HG02870 (cell line): ENCODE measurements around the gene EML4.
A peak's percentile ranks its signal among the peaks of the same experiment; 100 is the strongest.

Experiments used
- ATAC-seq: cut with Tn5 transposase; IDR thresholded peaks from one replicate; pipeline ENCODE4 v1.9.1; 2021; ENCODE audit warnings: mild to moderate bottlenecking, moderate library complexity; ENCODE audit not compliant: unreplicated experiment

Gene EML4

DNA sequence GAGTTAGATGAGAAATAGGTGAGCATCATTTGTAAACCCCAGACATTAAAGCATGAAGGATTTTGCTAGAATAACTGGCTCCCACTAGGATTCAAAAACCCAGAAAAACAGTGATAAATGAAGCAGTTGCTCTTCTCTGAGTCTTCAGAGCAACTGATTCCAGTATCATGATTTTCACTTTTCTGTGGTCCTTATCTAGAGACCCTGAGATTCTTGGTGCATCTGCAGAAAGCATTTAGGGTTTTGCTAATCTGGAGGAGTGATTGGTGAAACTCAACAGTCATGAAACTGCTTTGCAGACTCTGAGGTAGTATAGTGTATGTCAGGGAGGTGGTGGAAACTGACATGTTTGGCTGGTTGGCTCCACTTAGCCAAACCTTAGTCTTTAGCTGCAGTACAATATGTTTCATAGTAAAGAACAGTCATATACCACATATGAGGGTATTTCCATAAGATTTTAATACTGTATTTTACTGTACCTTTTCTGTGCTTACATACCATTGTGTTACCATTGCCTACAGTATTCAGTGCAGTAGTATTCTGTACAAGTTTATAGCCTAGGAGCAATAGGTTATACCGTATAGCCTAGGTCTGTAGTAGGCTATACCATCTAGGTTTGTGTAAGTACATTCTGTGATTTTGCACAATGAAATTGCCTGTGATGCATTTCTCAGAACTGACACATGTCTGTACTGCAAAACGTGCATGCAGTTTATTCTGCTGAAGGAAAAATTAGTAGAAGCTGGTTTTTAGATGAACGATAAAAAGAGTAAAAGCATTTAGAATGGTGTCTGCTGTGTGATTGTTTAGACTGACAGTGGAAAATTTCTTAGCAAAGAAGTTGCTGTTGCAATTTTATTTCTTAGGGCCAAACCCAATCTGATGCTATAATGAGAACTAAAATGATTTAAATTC lies 23.8 kb downstream of the EML4 start:
- ATAC-seq = peak; percentile 87

DNA sequence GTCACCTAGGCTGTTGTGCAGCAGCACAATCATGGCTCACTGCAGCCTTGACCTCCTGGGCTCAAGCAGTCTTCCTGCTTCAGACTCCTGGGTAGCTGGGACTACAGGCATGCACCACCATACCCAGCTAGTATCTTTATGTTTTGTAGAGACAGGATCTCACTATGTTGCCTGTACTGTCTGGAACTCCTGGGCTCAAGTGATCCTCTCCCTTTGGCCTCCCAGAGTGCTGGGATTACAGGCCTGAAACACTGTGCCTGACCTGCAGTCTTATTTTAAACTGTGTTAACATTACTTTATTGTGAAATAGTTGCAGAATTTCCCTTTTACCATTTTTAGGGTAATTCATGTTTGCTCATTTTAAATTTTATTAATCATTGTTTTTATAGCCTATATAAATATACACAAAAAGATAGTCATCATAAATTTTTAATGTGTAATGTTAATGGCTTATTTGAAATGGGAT lies 24.6 kb downstream of the EML4 start:
- ATAC-seq = no peak

DNA sequence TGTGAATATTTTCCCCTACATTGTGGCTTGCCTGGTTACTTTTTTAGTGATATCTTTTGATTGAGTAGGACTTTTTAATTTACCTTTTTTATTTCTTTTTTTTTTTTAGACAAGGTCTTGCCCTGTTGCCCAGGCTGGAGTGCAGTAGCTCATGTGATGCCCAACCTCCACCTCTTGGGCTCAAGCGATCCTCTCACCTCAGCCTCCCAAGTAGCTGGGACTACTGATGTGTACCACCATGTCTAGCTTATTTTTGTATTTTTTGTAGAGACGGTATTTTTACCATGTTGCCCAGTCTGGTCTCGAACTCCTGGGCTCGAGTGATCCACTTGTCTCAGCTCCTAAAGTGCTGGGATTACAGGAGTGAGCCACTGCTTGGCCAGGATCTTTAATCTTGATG lies 25.3 kb downstream of the EML4 start:
- ATAC-seq = no peak

DNA sequence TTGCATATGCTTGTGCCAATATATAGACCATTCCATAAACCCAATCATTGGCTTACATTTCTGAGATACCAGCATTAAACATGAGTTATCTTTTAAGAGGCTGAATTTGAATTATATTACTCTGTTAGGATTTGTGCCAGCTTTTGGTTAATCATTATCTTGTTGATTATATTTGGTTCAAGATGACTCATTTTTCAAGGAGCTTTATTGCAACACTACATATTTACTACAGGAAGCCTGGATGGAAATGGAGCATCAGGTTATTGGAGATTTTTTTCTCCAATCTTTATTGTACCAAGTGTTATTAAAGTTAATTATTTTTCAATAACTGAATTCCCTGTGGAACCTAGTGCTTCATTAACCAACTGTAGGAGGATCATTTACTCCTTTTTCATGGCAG lies 26.4 kb downstream of the EML4 start:
- ATAC-seq = no peak

DNA sequence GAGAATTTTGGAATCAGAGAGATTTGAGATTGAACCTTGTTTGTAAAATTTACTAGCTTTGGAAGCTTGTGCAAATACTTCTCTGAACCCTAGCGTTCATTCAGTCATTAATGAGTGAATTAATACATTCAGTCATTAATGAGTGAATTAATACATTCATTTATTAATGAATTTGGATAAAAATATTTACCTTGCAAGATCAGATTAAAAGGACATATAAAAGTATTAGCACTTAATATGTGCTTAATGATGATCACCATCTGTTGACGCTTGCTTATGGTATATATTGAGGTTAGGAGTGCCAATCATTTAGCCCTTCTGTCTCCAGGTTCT lies 26.9 kb downstream of the EML4 start:
- no peak for ATAC-seq

DNA sequence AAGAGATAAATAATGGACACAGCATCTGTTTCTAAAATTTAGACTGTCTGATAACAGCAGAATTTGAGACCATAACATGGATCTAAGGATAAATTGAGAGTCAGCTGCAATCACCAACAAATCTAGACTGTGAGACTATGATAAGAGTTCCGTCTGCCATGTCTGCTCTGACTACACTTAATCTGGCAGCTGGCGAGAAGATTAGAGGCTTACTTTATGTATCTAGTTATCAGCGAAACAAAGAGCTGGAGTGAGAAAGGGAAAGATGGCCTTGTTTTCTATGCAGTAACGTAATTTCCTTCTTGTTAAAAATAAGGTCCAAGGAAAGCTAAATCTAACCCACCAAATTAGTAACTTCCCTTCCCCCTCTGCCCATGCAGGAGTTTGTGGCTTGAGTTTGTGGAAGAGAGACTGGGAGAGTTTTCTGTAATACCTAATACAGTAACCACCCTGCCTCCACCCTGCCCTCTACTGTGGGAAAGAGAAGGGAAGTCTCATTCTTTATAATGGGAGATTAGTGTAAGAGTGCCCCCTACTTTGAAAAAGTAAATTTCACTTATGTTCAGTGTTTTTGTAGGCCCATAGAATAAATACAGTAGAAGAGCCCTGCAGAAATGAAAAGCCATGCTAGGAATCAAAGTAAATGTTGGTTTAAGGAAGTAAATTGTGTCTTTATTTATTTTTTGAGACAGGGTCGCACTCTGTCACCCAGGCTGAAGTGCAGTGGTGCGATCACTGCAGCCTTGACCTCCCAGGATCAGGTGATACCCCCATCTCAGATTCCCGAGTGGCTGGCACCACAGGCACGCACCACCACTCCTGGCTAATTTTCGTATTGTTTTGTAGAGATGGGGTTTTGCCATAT lies 27.5 kb downstream of the EML4 start:
- no peak for ATAC-seq

DNA sequence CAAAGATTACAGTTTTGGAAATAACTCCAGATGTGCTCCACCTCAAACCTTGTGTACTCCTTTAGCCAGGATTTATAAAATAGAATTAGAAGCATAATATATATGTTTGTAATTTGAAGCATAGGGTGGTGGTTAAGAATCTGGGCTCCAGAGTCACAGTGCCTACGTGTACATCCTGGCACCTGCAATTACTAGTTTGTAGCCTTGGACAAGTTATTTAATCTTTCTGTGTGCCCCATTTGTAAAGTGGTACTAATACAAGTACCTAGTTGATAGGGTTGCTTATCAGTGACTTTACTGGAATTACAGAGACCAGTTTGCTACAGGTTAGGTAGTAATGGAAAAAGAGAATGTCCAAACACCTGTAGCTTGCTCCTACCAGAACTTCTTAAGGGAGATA lies 28.6 kb downstream of the EML4 start:
- ATAC-seq = no peak

DNA sequence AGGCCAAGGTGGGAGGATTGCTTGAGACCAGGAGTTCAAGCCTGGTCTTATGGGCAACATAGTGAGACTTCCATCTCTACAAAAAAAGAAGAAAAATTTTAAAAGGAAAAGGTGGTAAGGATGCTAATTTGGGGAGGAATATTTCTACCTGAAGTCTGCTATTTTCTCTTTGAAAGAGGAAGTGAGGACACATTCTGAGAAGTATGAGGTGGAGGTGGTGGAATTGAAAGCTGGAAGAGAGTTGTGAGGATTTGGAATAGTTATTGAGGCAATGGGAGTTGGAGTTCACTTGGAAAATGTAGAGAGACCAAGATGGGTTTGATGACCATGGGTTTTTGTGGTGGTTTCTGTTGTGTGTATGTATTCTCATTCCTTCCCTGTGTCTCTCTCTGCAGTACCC lies 29.3 kb downstream of the EML4 start:
- no peak for ATAC-seq

DNA sequence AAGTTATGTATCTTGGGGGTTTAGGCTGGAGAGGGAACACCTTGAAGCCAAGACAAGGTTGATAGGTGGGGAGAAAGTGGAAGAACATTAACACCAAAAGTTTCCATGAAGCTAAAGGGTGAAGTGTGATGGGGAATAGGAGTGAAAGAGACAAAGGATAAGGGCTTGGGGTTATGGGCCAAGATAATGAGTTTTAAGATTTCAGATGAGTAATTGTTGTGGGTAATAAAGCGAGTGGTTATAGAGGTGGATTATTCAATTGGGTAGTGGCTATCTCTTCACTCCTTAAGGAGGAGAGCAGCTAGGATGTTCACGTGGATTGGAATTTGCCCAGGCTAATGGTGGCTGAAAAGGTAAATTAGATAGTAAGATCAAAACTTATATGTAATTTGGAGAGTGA lies 29.8 kb downstream of the EML4 start:
- ATAC-seq = no peak

DNA sequence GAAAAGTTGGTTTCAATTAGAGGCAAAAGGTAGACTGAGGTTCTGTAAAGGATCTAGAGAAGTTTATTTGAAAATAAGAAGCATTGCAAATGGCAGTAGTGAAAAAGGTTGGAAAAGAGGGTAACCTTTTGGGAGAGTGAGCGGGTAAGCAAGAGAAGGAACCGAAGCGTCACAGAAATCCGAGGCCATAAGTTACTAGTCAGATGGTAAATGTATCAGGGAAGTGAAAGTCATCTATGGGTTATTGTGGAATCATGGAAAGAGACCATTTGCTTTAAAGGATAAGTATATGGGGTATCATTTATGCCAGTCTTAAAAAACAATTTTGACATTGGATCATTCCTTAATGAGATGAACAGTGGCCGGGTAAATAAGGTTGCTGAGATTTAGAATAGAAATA lies 30.5 kb downstream of the EML4 start:
- ATAC-seq = no peak

DNA sequence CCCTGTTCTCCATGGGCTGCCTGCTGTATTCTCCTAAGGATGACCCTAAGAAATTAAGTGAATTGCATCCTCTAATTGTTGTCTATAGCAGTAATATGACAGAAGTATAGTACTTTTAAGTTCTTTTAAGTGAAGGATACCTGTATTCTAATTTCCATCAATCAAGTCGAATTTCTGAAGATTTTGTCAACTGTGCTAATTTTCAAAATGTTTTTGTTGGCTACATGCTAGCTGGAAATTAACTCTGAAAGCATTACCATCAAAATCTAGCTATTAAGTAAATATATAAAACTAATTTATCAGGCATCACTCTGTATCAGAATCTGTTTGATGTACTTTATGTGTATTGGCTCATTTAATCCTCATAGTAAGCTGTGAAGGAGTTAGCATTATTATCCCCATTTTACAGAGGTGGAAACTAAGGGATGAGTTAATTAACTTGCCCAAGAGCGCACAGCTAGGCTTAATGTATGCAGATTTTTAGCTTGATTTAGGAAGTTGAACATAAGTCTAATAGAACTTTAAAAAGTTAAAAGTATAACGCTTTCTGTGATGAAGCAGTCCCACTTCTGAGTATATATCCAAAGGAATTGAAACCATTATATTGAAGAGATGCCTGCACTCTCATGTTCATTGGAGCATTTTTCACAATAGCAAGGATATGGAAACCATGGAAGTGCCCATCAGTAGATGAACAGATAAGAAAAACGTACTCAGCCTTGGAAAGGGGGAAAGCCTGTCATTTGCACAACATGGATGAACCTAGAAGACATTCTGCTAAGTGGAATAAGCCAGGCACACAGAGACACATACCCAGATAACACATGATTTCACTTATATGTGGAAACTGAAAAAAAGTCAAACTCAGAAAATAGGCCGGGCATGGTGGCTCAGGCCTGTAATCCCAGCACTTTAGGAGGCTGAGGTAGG lies 32.0 kb downstream of the EML4 start:
- no peak for ATAC-seq

DNA sequence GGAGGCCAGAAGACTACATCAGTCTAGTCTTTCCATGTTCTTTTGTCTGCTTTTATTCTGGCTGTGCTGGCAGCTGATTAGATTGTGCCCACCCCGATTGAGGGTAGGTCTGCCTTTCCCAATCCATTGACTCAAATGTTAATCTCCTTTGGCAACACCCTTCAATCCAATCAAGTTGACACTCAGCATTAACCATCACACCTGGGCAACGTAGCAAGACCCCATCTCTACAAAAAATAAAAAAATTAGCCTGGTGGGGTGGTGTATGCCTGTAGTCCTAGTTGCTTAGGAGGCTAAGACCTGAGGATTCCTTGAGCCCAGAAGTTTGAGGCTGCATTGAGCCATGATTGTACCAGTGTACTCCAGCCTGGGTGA lies 33.5 kb downstream of the EML4 start:
- no peak for ATAC-seq

DNA sequence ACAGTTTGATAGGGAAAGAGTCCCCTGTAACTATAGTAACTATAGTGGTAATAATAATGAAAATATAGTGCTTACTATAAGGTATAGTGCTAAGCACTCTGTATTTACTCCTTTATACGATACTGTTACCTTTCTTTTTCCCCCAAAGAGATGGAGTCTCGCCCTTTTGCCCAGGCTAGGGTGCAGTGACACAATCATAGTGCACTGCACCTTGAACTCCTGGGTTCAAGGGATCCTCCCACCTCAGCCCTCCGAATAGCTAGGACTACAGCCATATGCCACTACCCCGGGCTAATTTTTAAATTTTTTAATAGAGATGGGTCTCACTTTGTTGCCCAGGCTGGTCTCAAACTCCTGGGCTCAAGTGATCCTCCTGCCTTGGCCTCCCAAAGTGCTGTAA lies 34.6 kb downstream of the EML4 start:
- no peak for ATAC-seq

DNA sequence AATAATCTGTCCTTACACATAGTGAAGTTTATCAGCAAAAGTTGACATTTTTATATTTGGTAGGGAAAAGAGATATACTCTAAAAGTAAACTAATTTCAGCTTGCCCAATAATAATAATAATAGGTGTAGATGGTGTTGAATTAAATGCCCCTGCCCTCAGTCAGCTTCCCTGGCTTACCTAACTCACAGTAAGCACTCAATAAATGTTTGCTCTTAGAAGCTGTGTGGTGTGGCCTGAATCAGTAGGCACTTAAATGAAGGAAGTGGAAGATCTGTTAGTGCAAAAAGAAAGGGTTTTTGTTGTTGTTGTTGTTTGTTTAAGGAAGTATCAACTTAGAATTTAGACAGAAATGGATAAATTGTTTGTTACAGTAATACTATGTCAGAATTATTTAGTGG lies 36.2 kb downstream of the EML4 start:
- no peak for ATAC-seq

DNA sequence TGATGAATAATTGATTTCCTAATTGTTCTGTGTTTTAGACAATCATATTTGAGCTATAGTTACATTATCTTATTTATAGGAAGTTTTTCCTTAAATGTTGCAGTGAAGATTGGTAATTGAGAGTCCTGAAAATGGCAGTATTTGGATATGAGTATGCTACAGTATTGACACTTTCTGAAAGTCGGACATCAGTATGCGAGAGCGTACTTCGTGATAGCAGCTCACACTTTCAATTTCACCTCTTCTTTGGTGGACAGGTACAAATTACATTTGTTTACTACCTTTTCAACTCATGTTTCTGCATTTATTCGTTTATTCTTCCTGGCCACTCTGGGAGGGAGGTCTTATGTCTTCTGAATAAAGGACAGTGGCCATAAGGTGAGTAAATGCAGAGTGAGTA lies 38.7 kb downstream of the EML4 start:
- ATAC-seq = no peak

DNA sequence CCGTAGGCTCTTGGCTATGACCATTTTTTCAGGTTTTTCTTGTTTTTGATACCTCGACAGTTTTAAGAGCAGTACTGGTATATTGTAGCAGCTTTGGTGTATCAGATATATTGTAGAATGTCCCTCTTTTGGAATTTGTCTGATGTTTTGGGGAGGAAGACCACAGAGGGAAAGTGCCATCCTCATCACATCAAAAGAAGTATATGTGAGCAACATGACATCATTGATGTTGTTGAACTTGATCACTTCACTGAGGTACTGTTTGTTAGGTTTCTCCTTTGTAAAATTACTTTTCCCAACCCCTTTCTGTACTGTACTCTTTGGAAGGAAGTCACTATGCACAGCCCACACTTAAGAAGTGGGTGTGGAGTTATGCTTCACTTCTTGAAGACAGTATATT lies 41.0 kb downstream of the EML4 start:
- no peak for ATAC-seq

DNA sequence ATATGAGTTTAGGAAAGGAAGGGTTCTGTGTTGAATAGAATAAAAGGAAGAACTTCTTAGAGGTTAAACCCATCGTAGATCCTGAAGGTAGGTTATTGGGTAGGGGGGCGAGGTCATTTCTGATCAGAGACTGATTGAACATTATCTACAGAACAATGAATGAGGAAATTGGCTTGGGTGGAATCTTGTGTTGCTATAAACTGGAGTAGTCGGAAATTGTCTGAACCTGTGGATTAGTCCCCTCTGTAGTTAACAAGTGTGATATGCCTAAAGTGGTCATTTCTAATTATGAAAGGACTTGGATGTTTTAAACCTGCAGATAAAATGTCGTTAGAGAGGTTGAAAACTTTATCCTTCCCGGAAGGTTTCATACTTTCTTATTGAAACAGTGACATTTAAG lies 42.1 kb downstream of the EML4 start:
- ATAC-seq = no peak

DNA sequence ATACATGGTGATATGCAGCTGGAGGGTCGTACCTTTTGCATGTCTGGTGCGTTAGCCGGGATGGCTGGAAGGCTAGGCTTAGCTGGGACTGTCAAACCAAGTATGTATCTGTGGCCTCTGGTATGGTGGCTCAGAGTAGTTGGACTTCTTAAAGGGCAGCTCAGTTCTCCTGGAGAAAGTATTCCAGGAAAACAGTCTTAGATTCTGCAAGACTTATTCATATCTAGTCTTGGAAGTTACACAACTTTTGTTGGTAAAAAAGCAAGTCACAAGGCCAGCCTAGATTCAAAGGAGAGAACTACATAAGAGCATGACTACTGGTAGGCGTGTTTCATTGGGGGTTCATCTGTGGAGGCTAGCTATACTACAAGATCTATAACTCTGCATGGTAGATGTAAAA lies 45.5 kb downstream of the EML4 start:
- ATAC-seq = no peak

DNA sequence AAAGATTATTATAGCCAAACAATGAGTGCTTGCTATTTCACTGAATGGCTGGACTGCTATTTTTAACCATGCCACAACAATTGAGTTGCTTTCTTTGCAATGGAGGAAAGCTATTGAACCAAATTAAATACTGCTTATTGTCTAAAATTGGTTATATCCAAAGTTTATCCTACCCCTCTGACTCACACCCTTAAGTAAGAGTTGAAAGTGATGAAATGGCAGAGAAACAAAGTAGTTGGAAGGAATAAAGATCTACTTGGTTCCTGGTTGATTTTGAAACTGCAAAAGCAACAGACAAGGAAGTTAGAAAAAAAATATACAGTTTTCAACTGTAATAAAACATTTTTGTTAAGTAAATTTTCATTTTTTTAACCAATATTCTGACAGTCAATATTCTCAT lies 47.5 kb downstream of the EML4 start:
- no peak for ATAC-seq

DNA sequence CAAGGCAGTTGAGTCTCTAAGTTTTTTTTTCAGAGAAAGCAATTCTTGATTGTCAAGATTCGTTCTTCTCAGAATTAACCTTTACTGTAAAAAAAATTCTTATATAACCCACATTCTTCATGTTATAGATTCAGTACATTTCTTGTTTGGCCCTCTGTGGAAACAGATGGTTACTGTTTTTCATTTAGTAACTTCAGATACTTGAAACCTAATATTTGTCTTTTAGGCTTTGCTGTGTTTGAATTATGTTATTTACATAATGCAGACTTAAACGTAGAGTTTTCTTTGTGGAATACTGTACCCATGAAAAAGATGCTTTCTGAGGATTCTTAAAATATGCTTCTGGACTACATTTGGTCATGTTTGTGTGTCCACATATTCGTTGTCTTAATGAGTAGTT lies 48.2 kb downstream of the EML4 start:
- ATAC-seq = no peak

DNA sequence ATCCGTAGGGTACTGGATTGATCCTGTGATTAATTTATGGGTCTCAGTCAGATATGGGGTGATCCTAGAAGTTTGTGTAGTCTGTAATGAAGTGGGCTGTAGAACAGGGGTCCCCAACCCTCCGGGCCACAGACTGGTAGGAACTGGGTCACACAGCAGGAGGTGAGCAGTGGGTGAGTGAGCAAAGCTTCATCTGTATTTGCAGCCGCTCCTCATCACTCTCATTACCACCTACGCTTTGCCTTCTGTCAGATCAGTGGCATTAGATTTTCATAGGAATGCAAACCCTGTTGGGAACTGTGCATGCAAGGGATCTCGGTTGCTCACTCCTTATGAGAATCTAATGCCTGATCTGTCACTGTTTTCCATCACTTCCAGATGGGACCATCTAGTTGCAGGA lies 48.8 kb downstream of the EML4 start:
- ATAC-seq = no peak
